Duodenal mucosa (tissue), 2 donors: ENCODE measurements around the gene SLC10A3.

Experiments used
- H3K27ac ChIP-seq: one replicate; pipeline ENCODE4 v1.7.0; 2013; ENCODE audit warnings: low read depth, low read length
- H3K27me3 ChIP-seq, 2 donors: one replicate each; pipeline ENCODE4 v1.7.0; 2013; ENCODE audit warnings: low read length in 2 of 2, control low read depth in 1 of 2; ENCODE audit not compliant: insufficient read depth in 2 of 2, control insufficient read depth in 1 of 2
- H3K36me3 ChIP-seq, 2 donors: one replicate each; pipeline ENCODE4 v1.7.0; 2013; ENCODE audit warnings: low read length in 2 of 2, control low read depth in 1 of 2; ENCODE audit not compliant: insufficient read depth in 2 of 2, control insufficient read depth in 1 of 2
- H3K4me1 ChIP-seq, 2 donors: one replicate each; pipeline ENCODE4 v1.7.0; 2013; ENCODE audit warnings: low read length in 2 of 2, control low read depth in 1 of 2; ENCODE audit not compliant: insufficient read depth in 2 of 2, control insufficient read depth in 1 of 2
- H3K4me3 ChIP-seq, 2 donors: one replicate each; pipeline ENCODE4 v1.7.0; 2013; ENCODE audit warnings: low read length in 2 of 2, low read depth in 1 of 2
- H3K9ac ChIP-seq, 2 donors: one replicate each; pipeline ENCODE4 v1.7.0; 2013; ENCODE audit warnings: low read length in 2 of 2, low read depth in 1 of 2
- H3K9me3 ChIP-seq, 2 donors: one replicate each; pipeline ENCODE4 v1.7.0; 2013; ENCODE audit warnings: low read length in 2 of 2, control low read depth in 1 of 2; ENCODE audit not compliant: control insufficient read depth in 1 of 2

SLC10A3 gene

DNA sequence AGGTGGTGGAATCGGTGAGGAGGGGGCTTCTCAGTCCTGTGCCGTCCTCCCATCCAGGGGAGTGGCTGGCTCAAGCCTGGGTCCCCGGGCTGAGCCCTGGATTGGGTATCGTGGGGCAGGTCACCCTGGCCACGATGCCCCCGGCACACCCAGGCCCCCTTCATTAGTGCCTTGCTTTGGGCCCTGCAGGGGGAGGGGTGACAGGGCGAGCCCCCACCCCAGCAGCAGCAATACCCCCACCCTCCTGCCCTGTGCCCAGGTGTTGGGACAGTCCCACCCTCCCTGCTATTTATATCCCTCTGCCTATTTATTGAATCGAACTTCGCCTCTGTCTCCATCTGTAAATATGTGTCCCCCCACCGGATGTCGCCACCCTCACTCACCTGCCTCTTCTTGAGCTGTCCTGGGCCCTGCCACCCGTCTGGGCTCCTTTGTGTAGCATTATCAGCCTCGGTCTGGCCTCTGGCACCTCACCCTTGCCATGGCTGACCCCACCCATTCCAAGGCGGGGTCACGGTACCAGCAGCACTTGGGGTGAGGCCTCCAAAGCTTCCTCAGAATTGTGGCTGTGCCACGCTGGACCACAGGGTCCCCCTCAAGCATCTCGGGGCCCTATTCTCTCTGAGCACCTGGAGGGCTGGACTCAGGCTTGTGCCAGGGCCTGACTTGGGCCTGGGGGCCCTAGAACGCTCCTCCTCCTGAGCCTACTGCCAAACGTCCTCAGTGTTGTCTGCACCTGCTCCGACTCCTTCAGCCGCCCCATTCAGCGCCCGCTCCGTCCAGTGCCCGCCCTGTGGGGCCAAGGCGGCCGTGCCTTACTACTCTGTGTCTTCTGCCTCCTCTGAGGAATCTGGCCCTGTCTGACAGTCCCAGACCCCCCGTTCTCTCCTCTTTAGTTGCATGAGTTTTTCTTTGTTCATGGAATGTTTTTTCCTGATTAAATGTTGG is 17.5 kb downstream of the SLC10A3 start:
- H3K27ac ChIP-seq: no peak overlapping the region
- H3K27me3 ChIP-seq: no peaks in the 10 kb centered on the region
- H3K36me3 ChIP-seq: peaks cover 0 to 13% of the 10 kb centered on the region in 2 donors
- no peak overlapping the region for H3K9ac ChIP-seq
- no peak overlapping the region for H3K4me3 ChIP-seq
- peaks cover 0 to 2% of the 10 kb centered on the region in 2 donors for H3K4me1 ChIP-seq
- H3K9me3 ChIP-seq: no peaks in the 10 kb centered on the region

DNA sequence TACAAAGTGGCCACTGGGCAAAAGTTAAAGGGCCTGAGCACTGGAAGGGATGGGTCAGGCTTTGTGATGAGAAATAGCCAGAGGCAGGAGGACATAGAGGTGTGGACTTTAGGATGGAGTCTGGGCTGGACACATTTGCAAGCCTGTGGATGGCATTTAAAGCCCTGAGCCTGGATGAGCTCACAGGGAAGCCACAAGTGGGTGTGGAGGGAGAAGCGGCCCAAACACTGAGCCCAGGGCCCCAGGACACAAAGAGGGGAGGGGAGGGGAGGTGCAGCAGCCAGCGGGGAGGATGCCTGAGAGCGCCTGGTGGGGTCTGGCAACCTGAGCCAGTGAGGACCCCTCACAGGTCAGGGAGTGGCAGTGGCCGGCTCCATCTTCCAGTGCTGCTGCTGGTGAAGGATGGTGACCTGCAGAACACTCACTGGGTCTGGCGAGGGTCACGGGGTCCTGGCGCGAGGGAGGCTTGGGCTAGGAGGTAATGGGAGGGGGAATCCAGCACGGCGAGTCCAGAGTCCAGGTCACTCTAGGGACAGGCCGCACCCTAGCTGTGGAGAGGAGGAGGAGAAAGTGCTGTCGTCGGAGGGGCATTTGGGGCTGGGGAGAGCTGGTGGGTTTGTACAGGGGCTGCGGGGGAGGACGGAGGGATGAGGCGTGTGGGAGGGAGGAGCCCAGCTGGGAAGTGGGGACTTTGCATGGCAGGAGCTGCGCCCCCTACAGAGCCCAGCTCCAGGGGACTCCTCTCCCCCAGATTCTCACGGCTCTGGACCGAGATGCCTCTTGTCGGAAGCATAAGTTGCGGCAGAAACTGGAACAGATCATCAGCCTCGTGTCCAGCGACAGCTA is 18.4 kb downstream of the SLC10A3 start:
- Histone ChIP-seq H3K27me3 (no peaks in the 10 kb centered on the region), H3K4me1 (no peaks in the 10 kb centered on the region), H3K36me3 (peaks cover 0 to 13% of the 10 kb centered on the region in 2 donors), H3K4me3 (no peak overlapping the region), H3K9me3 (no peaks in the 10 kb centered on the region), H3K27ac (no peak overlapping the region), H3K9ac (no peak overlapping the region)

DNA sequence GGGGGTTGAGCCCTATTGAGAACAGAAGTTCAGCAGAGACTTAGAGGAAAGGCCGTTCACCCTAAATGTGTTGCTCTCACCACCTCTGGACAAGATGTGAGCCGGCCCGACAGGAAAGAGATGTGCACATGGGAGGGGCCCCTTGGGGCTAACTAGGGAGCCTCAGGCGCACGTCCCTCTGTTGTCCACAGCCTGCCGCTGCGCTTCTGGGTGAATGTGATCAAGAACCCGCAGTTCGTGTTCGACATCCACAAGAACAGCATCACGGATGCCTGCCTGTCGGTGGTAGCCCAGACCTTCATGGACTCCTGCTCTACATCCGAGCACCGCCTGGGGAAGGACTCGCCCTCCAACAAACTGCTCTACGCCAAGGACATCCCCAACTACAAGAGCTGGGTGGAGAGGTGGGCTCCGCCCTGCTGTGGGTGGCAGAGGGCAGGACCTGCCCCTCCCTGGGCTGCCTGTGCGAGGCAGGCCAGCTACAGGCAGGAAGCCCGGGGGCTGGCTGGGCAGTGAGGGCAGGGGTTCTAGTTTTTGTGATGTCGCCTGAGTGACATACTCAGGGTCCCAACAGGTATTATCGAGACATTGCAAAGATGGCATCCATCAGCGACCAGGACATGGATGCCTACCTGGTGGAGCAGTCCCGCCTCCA is 19.4 kb downstream of the SLC10A3 start:
- H3K27ac ChIP-seq: no peak overlapping the region
- H3K9me3 ChIP-seq: no peaks in the 10 kb centered on the region
- no peaks in the 10 kb centered on the region for H3K27me3 ChIP-seq
- no peaks in the 10 kb centered on the region for H3K4me1 ChIP-seq
- H3K36me3 ChIP-seq: peaks cover 0 to 18% of the 10 kb centered on the region in 2 donors
- no peak overlapping the region for H3K9ac ChIP-seq
- H3K4me3 ChIP-seq: no peak overlapping the region

DNA sequence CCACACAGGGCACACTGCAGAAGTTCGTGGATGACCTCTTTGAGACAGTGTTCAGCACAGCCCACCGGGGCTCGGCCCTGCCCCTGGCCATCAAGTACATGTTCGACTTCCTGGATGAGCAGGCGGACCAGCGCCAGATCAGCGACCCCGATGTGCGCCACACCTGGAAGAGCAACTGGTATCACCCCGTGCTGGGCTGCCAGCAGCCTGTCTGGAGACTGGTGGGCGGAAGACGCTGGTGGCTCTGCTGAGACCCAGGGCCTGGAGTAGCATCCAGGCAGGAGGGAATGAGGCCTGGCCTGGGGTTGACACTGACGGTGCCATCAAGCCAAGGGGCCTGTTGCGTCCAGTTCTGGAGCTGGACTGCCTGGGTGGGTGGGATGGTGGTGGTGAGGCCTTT is 20.0 kb downstream of the SLC10A3 start:
- H3K4me3 ChIP-seq: no peak overlapping the region
- H3K36me3 ChIP-seq: peaks cover 0 to 24% of the 10 kb centered on the region in 2 donors

DNA sequence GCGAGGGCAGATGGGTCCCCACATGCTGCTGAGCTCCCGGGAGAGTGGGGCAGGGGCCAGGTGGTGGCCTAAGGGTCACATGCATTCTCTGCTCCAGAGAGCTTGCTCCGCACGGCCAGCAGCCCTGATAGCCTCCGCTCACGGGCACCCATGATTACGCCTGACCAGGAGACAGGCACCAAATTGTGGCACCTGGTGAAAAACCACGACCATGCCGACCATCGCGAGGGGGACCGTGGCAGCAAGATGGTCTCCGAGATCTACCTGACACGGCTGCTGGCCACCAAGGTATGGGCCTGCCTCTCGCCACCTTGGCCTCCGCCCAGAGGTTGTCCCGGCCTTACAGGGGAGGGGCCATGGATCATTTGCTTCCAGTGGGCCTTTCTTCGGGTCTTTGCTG is 20.5 kb downstream of the SLC10A3 start:
- Histone ChIP-seq H3K36me3 (peaks cover 0 to 24% of the 10 kb centered on the region in 2 donors), H3K27me3 (no peaks in the 10 kb centered on the region)

More for the DNA sequence above, 20.0 kb downstream of the SLC10A3 start:
- H3K27ac ChIP-seq: no peak overlapping the region
- no peak overlapping the region for H3K9ac ChIP-seq
- H3K4me1 ChIP-seq: no peaks in the 10 kb centered on the region
- no peaks in the 10 kb centered on the region for H3K9me3 ChIP-seq
- H3K27me3 ChIP-seq: no peaks in the 10 kb centered on the region

DNA sequence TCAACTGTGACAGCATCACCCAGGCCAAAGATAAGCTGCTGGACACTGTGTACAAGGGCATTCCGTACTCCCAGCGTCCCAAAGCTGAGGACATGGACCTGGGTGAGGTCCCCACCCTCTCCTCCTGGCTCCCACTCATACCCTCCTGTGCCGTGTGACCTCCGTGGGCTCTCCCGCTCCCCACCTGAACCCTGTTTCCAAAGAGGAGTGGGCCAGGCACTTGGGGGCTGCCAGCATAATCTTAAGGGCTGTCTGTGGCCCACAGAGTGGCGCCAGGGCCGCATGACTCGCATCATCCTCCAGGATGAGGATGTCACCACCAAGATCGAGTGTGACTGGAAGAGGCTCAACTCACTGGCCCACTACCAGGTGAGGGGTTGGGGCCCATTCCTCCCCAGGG is 21.3 kb downstream of the SLC10A3 start:
- no peak overlapping the region for H3K4me3 ChIP-seq
- no peak overlapping the region for H3K9ac ChIP-seq
- H3K9me3 ChIP-seq: no peaks in the 10 kb centered on the region
- H3K27ac ChIP-seq: no peak overlapping the region
- H3K36me3 ChIP-seq: peaks cover 0 to 28% of the 10 kb centered on the region in 2 donors
- H3K27me3 ChIP-seq: no peaks in the 10 kb centered on the region
- no peaks in the 10 kb centered on the region for H3K4me1 ChIP-seq

More for the DNA sequence above, 20.5 kb downstream of the SLC10A3 start:
- no peaks in the 10 kb centered on the region for H3K9me3 ChIP-seq
- H3K4me1 ChIP-seq: no peaks in the 10 kb centered on the region
- no peak overlapping the region for H3K4me3 ChIP-seq
- no peak overlapping the region for H3K27ac ChIP-seq
- no peak overlapping the region for H3K9ac ChIP-seq

DNA sequence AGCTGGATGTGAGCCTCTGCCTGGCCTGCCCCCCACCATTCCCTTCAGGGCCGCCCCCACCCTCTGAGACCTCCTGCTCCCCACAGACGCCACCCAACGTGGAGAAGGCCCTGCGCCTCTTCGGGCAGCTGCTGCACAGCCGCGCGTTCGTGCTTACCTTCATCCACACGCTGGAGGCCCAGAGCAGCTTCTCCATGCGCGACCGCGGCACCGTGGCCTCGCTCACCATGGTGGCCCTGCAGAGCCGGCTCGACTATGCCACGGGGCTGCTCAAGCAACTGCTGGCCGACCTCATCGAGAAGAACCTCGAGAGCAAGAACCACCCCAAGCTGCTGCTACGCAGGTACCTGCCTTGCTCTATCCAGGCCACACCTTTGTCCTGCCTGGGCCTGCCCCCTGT is 22.2 kb downstream of the SLC10A3 start:
- no peak overlapping the region for H3K27ac ChIP-seq
- peaks cover 0 to 28% of the 10 kb centered on the region in 2 donors for H3K36me3 ChIP-seq
- H3K4me1 ChIP-seq: no peaks in the 10 kb centered on the region
- no peaks in the 10 kb centered on the region for H3K27me3 ChIP-seq
- no peaks in the 10 kb centered on the region for H3K9me3 ChIP-seq
- H3K9ac ChIP-seq: no peak overlapping the region
- H3K4me3 ChIP-seq: no peak overlapping the region

DNA sequence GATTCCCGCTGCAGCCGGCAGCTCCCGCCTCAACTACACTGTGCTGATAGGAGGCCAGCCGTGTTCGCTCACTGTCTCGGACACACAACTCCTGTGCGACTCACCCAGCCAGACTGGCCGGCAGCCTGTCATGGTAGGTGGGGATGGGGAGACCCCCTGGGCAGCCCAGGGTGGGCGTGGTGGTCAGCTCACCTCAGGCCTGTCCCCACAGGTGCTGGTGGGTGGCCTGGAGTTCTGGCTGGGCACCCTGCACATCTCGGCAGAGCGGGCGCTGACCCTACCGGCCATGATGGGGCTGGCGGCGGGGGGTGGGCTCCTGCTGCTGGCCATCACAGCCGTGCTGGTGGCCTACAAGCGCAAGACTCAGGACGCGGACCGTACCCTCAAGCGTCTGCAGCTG is 22.9 kb downstream of the SLC10A3 start:
- Histone ChIP-seq H3K27me3 (no peaks in the 10 kb centered on the region), H3K9ac (no peak overlapping the region), H3K9me3 (no peaks in the 10 kb centered on the region), H3K27ac (no peak overlapping the region), H3K4me3 (no peak overlapping the region), H3K4me1 (no peaks in the 10 kb centered on the region), H3K36me3 (peaks cover 0 to 28% of the 10 kb centered on the region in 2 donors)

DNA sequence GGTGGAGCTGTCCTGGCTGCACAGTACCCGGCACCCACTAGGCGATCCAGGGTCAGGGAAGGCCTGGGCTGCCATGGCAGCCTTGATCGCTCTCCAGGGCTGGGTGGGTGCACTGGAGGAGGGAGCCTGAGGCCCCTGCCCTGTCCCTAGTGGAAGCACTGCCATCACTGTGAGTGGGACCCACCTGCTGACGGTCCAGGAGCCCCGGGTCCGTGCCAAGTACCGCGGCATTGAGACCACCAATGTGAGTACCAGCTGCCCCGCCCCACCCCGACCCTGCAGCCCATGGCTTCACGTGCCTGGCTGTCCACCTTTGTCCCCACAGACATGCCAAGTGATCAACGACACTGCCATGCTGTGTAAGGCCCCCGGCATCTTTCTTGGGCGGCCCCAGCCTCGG is 23.5 kb downstream of the SLC10A3 start:
- peaks cover 0 to 28% of the 10 kb centered on the region in 2 donors for H3K36me3 ChIP-seq

More for the DNA sequence above, 23.5 kb downstream of the SLC10A3 start:
- Histone ChIP-seq H3K4me1 (no peaks in the 10 kb centered on the region), H3K9ac (no peak overlapping the region), H3K4me3 (no peak overlapping the region), H3K27ac (no peak overlapping the region), H3K27me3 (no peaks in the 10 kb centered on the region), H3K9me3 (no peaks in the 10 kb centered on the region)
